Stomach (tissue), 4 donors: ENCODE measurements around the gene PDLIM7.

Experiments
- EP300 ChIP-seq: sonication (generic); formaldehyde crosslinking; IDR thresholded peaks from one replicate; pipeline ENCODE4 v1.6.1; 2017; ENCODE audit warnings: antibody characterized with exemption
- POLR2AphosphoS5 ChIP-seq, 3 donors: sonication (generic); formaldehyde crosslinking; IDR thresholded peaks; one replicate each; pipeline ENCODE4 v1.6.1; 2016; ENCODE audit warnings: antibody characterized with exemption in 3 of 3
- TF ChIP-seq, protein P1 (sequence below), 7 experiments: fragments of 450-650 bp in 4 of 7; fragments of 200-600 bp in 3 of 7; sonication (generic) in 3 of 7; IDR thresholded peaks; one replicate each; pipeline ENCODE4 v1.5.1; 2016 to 2019; ENCODE audit warnings: antibody characterized with exemption in 7 of 7, control low read depth in 2 of 7, mild to moderate bottlenecking in 1 of 7

DNA sequence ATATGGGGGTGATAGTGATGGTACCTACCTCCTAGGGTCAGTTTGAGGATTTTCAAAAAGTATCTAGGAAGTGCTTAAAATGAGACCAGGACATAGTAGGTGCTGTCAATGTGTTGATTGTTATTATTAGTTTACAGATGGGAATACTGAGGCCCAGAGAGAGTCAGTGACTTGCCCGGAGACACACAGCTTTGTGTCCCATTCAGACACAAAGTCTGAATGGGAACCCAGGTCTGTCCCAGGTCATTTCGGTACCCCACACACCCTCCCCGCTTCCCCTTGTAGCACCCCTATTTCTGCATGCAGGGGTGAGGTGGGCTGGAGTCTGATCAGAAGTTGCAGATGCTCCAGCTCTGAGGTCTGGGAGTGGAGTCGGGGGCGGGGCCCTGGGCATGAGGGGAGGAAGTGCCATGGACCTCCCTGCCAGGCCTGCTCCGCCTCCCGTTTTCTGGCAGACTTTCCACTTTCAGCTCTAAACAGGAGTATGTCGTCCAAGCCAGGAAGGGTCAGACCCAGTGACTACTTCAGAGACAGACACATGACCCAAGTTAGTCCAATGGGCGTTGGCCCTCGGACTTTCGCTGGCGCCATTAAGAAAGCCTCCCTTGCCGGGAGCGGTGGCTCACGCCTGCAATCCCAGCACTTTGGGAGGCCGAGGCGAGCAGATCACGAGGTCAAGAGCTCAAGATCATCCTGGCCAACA lies 20.7 kb downstream of the PDLIM7 start:
- TF ChIP-seq, protein P1, sequence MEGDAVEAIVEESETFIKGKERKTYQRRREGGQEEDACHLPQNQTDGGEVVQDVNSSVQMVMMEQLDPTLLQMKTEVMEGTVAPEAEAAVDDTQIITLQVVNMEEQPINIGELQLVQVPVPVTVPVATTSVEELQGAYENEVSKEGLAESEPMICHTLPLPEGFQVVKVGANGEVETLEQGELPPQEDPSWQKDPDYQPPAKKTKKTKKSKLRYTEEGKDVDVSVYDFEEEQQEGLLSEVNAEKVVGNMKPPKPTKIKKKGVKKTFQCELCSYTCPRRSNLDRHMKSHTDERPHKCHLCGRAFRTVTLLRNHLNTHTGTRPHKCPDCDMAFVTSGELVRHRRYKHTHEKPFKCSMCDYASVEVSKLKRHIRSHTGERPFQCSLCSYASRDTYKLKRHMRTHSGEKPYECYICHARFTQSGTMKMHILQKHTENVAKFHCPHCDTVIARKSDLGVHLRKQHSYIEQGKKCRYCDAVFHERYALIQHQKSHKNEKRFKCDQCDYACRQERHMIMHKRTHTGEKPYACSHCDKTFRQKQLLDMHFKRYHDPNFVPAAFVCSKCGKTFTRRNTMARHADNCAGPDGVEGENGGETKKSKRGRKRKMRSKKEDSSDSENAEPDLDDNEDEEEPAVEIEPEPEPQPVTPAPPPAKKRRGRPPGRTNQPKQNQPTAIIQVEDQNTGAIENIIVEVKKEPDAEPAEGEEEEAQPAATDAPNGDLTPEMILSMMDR (IDR thresholded peaks at IDR 0.05): no peak
- TF ChIP-seq POLR2AphosphoS5 (IDR thresholded peaks at IDR 0.05) (peak; percentile 9 to 45 (median 30)), EP300 (no peak)
